Esophagus (tissue), 2 donors: ENCODE data around the gene GNG2. TPM values are rescaled to one million over a fixed set of nuclear protein-coding genes. Genes with fewer than 3 reads are reported as not detected.

Source experiments
- H3K27ac ChIP-seq, 2 donors: one replicate each; pipeline ENCODE4 v1.5.1; 2013; ENCODE audit warnings: low read depth in 2 of 2, mild to moderate bottlenecking in 2 of 2, inconsistent platforms in 1 of 2, low read length in 1 of 2, moderate library complexity in 1 of 2
- H3K27me3 ChIP-seq, 2 donors: one replicate each; pipeline ENCODE4 v1.6.1; 2013; ENCODE audit warnings: low read length in 2 of 2, control low read depth in 1 of 2, mild to moderate bottlenecking in 1 of 2; ENCODE audit not compliant: insufficient read depth in 2 of 2, control insufficient read depth in 1 of 2
- H3K36me3 ChIP-seq, 2 donors: one replicate each; pipeline ENCODE4 v1.6.1; 2013; ENCODE audit warnings: low read length in 1 of 2; ENCODE audit not compliant: control insufficient read depth in 2 of 2, insufficient read depth in 2 of 2
- H3K4me1 ChIP-seq, 2 donors: one replicate each; pipeline ENCODE4 v1.6.1; 2013; ENCODE audit warnings: low read length in 1 of 2; ENCODE audit not compliant: control insufficient read depth in 2 of 2, insufficient read depth in 2 of 2
- H3K4me3 ChIP-seq, 2 donors: one replicate each; pipeline ENCODE4 v1.5.1; 2013; ENCODE audit warnings: low read length in 2 of 2, mild to moderate bottlenecking in 2 of 2, low read depth in 1 of 2, moderate library complexity in 1 of 2
- H3K9me3 ChIP-seq, 2 donors: one replicate each; pipeline ENCODE4 v1.6.1; 2013; ENCODE audit warnings: mild to moderate bottlenecking in 2 of 2, low read depth in 1 of 2, low read length in 1 of 2, moderate library complexity in 1 of 2; ENCODE audit not compliant: control insufficient read depth in 2 of 2, insufficient read depth in 1 of 2
- WGBS, 2 donors: extraction: QIAGEN DNeasy Blood & Tissue Kit; methylation state at CpG; one replicate each; pipeline ENCODE4 v1.1.7; 2013; 5-methylcytosine and 5-hydroxymethylcytosine counted together
- polyA plus RNA-seq, 2 donors: library from polyadenylated mRNA; stranded (reverse); fragments of 200-250 nt; gene quantifications; one replicate each; pipeline ENCODE4 v1.2.3, GENCODE V29; 2013
- donor health status: healthy with polysubstance abuse.
- donor health status: Bipolar disorder and iron deficiency.

The GNG2 gene
- polyA plus RNA-seq, 2 donors: 1.6 to 2.0 TPM

DNA sequence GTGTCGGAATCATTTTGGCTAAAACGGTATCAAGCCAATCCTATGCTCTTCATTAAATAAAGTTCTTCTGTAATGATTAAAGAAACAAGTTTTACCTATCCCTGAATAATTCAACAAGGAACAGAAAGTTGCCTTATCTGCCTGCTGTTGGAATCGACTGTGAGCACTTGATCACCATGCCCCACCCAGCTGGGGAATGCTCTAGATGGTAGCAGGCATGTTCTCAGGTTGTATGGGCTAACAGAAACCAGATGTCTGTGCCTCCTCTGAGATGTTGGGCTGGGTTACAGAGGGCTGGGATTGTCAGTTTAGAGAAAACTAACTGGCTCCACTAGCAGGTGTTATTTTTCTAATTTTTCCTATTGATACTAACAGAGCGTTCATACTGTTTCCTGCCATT lies 157.8 kb downstream of the GNG2 start:
- Histone ChIP-seq H3K9me3 (no peaks in the 10 kb centered on the region), H3K27ac (no peak overlapping the region), H3K4me1 (no peaks in the 10 kb centered on the region), H3K36me3 (no peaks in the 10 kb centered on the region), H3K4me3 (no peak overlapping the region), H3K27me3 (no peaks in the 10 kb centered on the region)
- WGBS, 2 donors: 81% methylated on average over 4 of the region's 4 CpGs

DNA sequence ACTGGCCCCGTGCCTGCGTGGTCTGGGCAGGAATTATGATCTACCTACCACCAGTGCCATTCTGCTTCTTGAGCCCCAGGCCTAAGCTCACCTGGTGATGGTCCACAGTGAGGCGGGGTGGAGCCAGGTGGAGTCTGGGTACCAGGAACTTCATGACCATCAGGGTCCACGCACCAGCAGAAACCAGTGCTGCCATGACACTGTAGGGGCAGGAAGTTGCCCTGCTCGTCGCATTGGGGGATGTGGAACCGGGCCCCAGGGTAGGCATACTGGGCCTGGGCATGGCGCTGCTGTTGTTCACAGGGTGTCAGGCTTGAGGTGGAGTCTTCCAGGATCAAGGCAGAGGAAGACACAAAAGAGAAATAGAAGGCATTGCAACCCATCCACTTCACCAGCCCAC lies 158.6 kb downstream of the GNG2 start:
- H3K4me3 ChIP-seq: no peak overlapping the region
- WGBS, 2 donors: 97 to 98% methylated on average over 8 of the region's 8 CpGs
- no peaks in the 10 kb centered on the region for H3K36me3 ChIP-seq
- no peaks in the 10 kb centered on the region for H3K27me3 ChIP-seq
- no peaks in the 10 kb centered on the region for H3K9me3 ChIP-seq
- H3K4me1 ChIP-seq: no peaks in the 10 kb centered on the region
- H3K27ac ChIP-seq: no peak overlapping the region

Other genes with a start within 250 kb of the GNG2 start
- 10 to 100 TPM; 26.2 to 36.3 TPM for gene FRMD6, start 208.7 kb upstream of the GNG2 start, polyA plus RNA-seq
- gene RTRAF, start 128.9 kb downstream of the GNG2 start, polyA plus RNA-seq: 100 to 1,000 TPM in 1 of 2 donors, 10 to 100 TPM in 1; 83.5 to 108 TPM
- gene NID2, start 208.4 kb downstream of the GNG2 start, polyA plus RNA-seq: 1 to 10 TPM; 2.9 to 3.1 TPM